Stomach (tissue), 9 donors: ENCODE measurements around the gene PKHD1. TPM values are rescaled to one million over a fixed set of nuclear protein-coding genes. Genes with fewer than 3 reads are reported as not detected.

Experiments
- DNase-seq, 2 donors: peaks; one replicate each; pipeline versions ENCODE4 v3.0.0 to v3.0.0-alpha.2; 2013 to 2019
- H3K27ac ChIP-seq, 5 donors: fragments of 200-600 bp in 4 of 5; sonication (generic) in 4 of 5; one replicate each; pipeline ENCODE4 v1.5.1; 2013 to 2019; ENCODE audit warnings: mild to moderate bottlenecking in 1 of 5, moderate library complexity in 1 of 5
- H3K27me3 ChIP-seq, 3 donors: fragments of 200-600 bp; sonication (generic); one replicate each; pipeline ENCODE4 v1.5.1; 2017 to 2019; ENCODE audit warnings: mixed run types in 1 of 3
- H3K36me3 ChIP-seq, 4 donors: fragments of 200-600 bp; sonication (generic); 1 replicate in 3 of 4; 2 replicates in 1 of 4; pipeline ENCODE4 v1.5.1; 2016 to 2019
- H3K4me1 ChIP-seq, 4 donors: fragments of 200-600 bp; sonication (generic); one replicate each; pipeline ENCODE4 v1.5.1; 2016 to 2019
- H3K4me3 ChIP-seq, 4 donors: fragments of 200-600 bp; sonication (generic) in 3 of 4; one replicate each; pipeline ENCODE4 v1.5.1; 2016 to 2019; ENCODE audit warnings: mild to moderate bottlenecking in 1 of 4
- H3K9me3 ChIP-seq, 4 donors: fragments of 200-600 bp; sonication (generic); one replicate each; pipeline ENCODE4 v1.5.1; 2016 to 2019
- CTCF ChIP-seq, 7 experiments: fragments of 450-650 bp in 4 of 7; fragments of 200-600 bp in 3 of 7; sonication (generic) in 3 of 7; IDR thresholded peaks; one replicate each; pipeline ENCODE4 v1.5.1; 2016 to 2019; ENCODE audit warnings: antibody characterized with exemption in 7 of 7, control low read depth in 2 of 7, mild to moderate bottlenecking in 1 of 7
- EP300 ChIP-seq: sonication (generic); formaldehyde crosslinking; IDR thresholded peaks from one replicate; pipeline ENCODE4 v1.6.1; 2017; ENCODE audit warnings: antibody characterized with exemption
- POLR2A ChIP-seq, 4 donors: fragments of 450-650 bp; IDR thresholded peaks; one replicate each; pipeline ENCODE4 v1.6.1; 2016; ENCODE audit warnings: antibody characterized with exemption in 4 of 4, control low read depth in 2 of 4, mild to moderate bottlenecking in 1 of 4, moderate library complexity in 1 of 4
- POLR2AphosphoS5 ChIP-seq, 3 donors: sonication (generic); formaldehyde crosslinking; IDR thresholded peaks; one replicate each; pipeline ENCODE4 v1.6.1; 2016; ENCODE audit warnings: antibody characterized with exemption in 3 of 3
- WGBS, 5 donors: extraction: QIAGEN DNeasy Blood & Tissue Kit in 3 of 5; methylation state at CpG; one replicate each; pipeline versions ENCODE4 v1.1.5 to v1.1.7; 2013 to 2018; 5-methylcytosine and 5-hydroxymethylcytosine counted together
- intact Hi-C: fragments of 100-400 bp; cut with DNase I; formaldehyde crosslinking; loops from one replicate; pipeline ENCODE4 v1.15.1; 2023; ENCODE audit warnings: low total_unique reads
- polyA plus RNA-seq, 3 donors: library from polyadenylated mRNA; stranded (reverse); fragments of 200-250 nt; gene quantifications; one replicate each; pipeline ENCODE4 v1.2.3, GENCODE V29; 2013
- total RNA-seq, 5 donors: library from RNA; depleted of rRNA; stranded (reverse); fragments of >200 nt; gene quantifications; one replicate each; pipeline versions ENCODE4 v1.1.0 to v1.2.3, GENCODE V29; 2014 to 2016
- donor health status: healthy with polysubstance abuse.
- donor health status: Bipolar disorder and iron deficiency.
- donor health status: healthy.

PKHD1 gene
- total and polyA plus RNA-seq, 8 donors = 0.19 to 19.2 (median 4.6) TPM; not detected in 2

GRCh38 chr6:51684603-51685002, 402.8 kb downstream of the PKHD1 start:
- Histone ChIP-seq H3K4me3 (no peak overlapping the region), H3K27ac (no peak overlapping the region), H3K4me1 (peaks cover 0 to 3% (median 0%) of the 10 kb centered on the region in 4 donors), H3K36me3 (no peaks in the 10 kb centered on the region), H3K27me3 (no peaks in the 10 kb centered on the region), H3K9me3 (no peaks in the 10 kb centered on the region)
- intact Hi-C loops = no loop called here
- no peak for DNase-seq
- TF ChIP-seq EP300 = no peak

GRCh38 chr6:51684038-51684437, 403.4 kb downstream of the PKHD1 start:
- no peak overlapping the region for H3K27ac ChIP-seq
- H3K4me1 ChIP-seq = peaks cover 0 to 9% (median 3%) of the 10 kb centered on the region in 4 donors
- H3K4me3 ChIP-seq = no peak overlapping the region
- 70 to 91% (median 82%) methylated on average over 1 of the region's 1 CpG for WGBS, 5 donors
- TF ChIP-seq CTCF (IDR thresholded peaks at IDR 0.05) (no peak), EP300 (no peak), POLR2A (IDR thresholded peaks at IDR 0.05) (no peak), POLR2AphosphoS5 (IDR thresholded peaks at IDR 0.05) (no peak)
- H3K9me3 ChIP-seq = no peaks in the 10 kb centered on the region
- intact Hi-C loops = no loop called here
- DNase-seq = no peak
- no peaks in the 10 kb centered on the region for H3K36me3 ChIP-seq
- no peaks in the 10 kb centered on the region for H3K27me3 ChIP-seq

- Histone ChIP-seq H3K9me3 (no peaks in the 10 kb centered on the region), H3K27ac (peak overlapping the region in 2 of 5 donors; percentile 23 to 42), H3K4me3 (no peak overlapping the region), H3K36me3 (no peaks in the 10 kb centered on the region), H3K4me1 (peaks cover 0 to 21% (median 9%) of the 10 kb centered on the region in 4 donors), H3K27me3 (no peaks in the 10 kb centered on the region)
- DNase-seq = peak in 1 of 2 donors; percentile 15
- 8 to 20% (median 17%) methylated on average over 5 of the region's 5 CpGs for WGBS, 5 donors
- intact Hi-C loops = no loop called here
- TF ChIP-seq POLR2A (IDR thresholded peaks at IDR 0.05) (no peak), EP300 (no peak), POLR2AphosphoS5 (IDR thresholded peaks at IDR 0.05) (no peak), CTCF (IDR thresholded peaks at IDR 0.05) (no peak)
These were observed 408.4 kb downstream of the PKHD1 start for GRCh38 chr6:51678905-51679620.

GRCh38 chr6:51678274-51678673, 409.1 kb downstream of the PKHD1 start:
- Histone ChIP-seq H3K9me3 (no peaks in the 10 kb centered on the region), H3K4me3 (no peak overlapping the region), H3K27me3 (no peaks in the 10 kb centered on the region), H3K27ac (no peak overlapping the region), H3K4me1 (peaks cover 0 to 21% (median 9%) of the 10 kb centered on the region in 4 donors), H3K36me3 (no peaks in the 10 kb centered on the region)
- intact Hi-C loops = no loop called here
- 46 to 68% (median 53%) methylated on average over 1 of the region's 1 CpG for WGBS, 5 donors
- TF ChIP-seq CTCF (IDR thresholded peaks at IDR 0.05) (no peak), POLR2A (IDR thresholded peaks at IDR 0.05) (no peak), POLR2AphosphoS5 (IDR thresholded peaks at IDR 0.05) (no peak), EP300 (no peak)
- no peak for DNase-seq

GRCh38 chr6:51675922-51676275, 411.5 kb downstream of the PKHD1 start:
- TF ChIP-seq POLR2AphosphoS5 (IDR thresholded peaks at IDR 0.05) = no peak
- TF ChIP-seq EP300 = no peak
- TF ChIP-seq POLR2A (IDR thresholded peaks at IDR 0.05) = no peak
- TF ChIP-seq CTCF (IDR thresholded peaks at IDR 0.05) = no peak

More at GRCh38 chr6:51675922-51676275, 411.5 kb downstream of the PKHD1 start:
- H3K4me1 ChIP-seq = peaks cover 0 to 21% (median 9%) of the 10 kb centered on the region in 4 donors
- no peaks in the 10 kb centered on the region for H3K9me3 ChIP-seq
- DNase-seq = peak in 1 of 2 donors; percentile 50
- no peak overlapping the region for H3K4me3 ChIP-seq
- H3K27me3 ChIP-seq = no peaks in the 10 kb centered on the region
- 32 to 55% (median 40%) methylated on average over 4 of the region's 4 CpGs for WGBS, 5 donors
- H3K36me3 ChIP-seq = no peaks in the 10 kb centered on the region
- intact Hi-C loops = no loop called here
- no peak overlapping the region for H3K27ac ChIP-seq
